DND-41 (cell line): Measurements from ENCODE around the gene SLC12A4.

Experiments used
- ATAC-seq: fragments of 200-7000 bp; cut with Tn5 transposase; 3 replicates; pipeline ENCODE4 v1.9.1; 2021; ENCODE audit warnings: low read depth; ENCODE audit not compliant: insufficient read depth
- DNase-seq: peaks from one replicate; pipeline ENCODE4 v3.0.0-alpha.2; 2020
- H2AFZ ChIP-seq: 2 replicates; pipeline ENCODE4 v1.6.0; 2012; ENCODE audit warnings: low read depth, low read length
- H3K27ac ChIP-seq: 2 replicates; pipeline ENCODE4 v1.5.1; 2012; ENCODE audit warnings: low read length, inconsistent platforms
- H3K27me3 ChIP-seq: fragments of 200-600 bp; sonication (generic); 2 replicates; pipeline ENCODE4 v1.6.0; 2012; ENCODE audit warnings: low read length, mild to moderate bottlenecking, inconsistent platforms; ENCODE audit not compliant: insufficient read depth, poor library complexity
- H3K36me3 ChIP-seq: 2 replicates; pipeline ENCODE4 v1.5.1; 2012; ENCODE audit warnings: low read length, inconsistent platforms; ENCODE audit not compliant: insufficient read depth
- H3K4me1 ChIP-seq: 2 replicates; pipeline ENCODE4 v1.5.1; 2012; ENCODE audit warnings: mild to moderate bottlenecking, low read length; ENCODE audit not compliant: insufficient read depth
- H3K4me2 ChIP-seq: 2 replicates; pipeline ENCODE4 v1.6.0; 2012; ENCODE audit warnings: mild to moderate bottlenecking, moderate library complexity, low read length, inconsistent platforms; ENCODE audit not compliant: insufficient read depth
- H3K4me3 ChIP-seq, 2 experiments: fragments of 200-600 bp in 1 of 2; shearing (Covaris generic) in 1 of 2; 2 replicates each; pipeline ENCODE4 v1.5.1; 2012 to 2016; ENCODE audit warnings: inconsistent platforms in 2 of 2, low read length in 2 of 2, mild to moderate bottlenecking in 2 of 2, low read depth in 1 of 2, moderate library complexity in 1 of 2
- H3K79me2 ChIP-seq: 2 replicates; pipeline ENCODE4 v1.6.0; 2012; ENCODE audit warnings: low read length, inconsistent platforms; ENCODE audit not compliant: insufficient read depth
- H3K9ac ChIP-seq: 2 replicates; pipeline ENCODE4 v1.6.0; 2012; ENCODE audit warnings: low read depth, mild to moderate bottlenecking, inconsistent platforms, low read length, moderate library complexity
- H3K9me3 ChIP-seq: 2 replicates; pipeline ENCODE4 v1.5.1; 2012; ENCODE audit warnings: low read length, moderate library complexity, mild to moderate bottlenecking, inconsistent platforms; ENCODE audit not compliant: insufficient read depth, severe bottlenecking
- H4K20me1 ChIP-seq: 2 replicates; pipeline ENCODE4 v1.6.0; 2012; ENCODE audit warnings: low read length; ENCODE audit not compliant: insufficient read depth
- CTCF ChIP-seq: IDR thresholded peaks from 2 replicates; pipeline ENCODE4 v1.5.1; 2012; ENCODE audit warnings: borderline replicate concordance, low read length, moderate library complexity, mild to moderate bottlenecking; ENCODE audit not compliant: poor library complexity, severe bottlenecking; ENCODE audit errors: extremely low read depth
- EZH2 ChIP-seq: IDR thresholded peaks from 3 replicates; pipeline ENCODE4 v1.6.1; 2012; ENCODE audit warnings: borderline replicate concordance, low read depth, mild to moderate bottlenecking, moderate library complexity, low read length, inconsistent platforms; ENCODE audit not compliant: severe bottlenecking

The SLC12A4 gene

DNA sequence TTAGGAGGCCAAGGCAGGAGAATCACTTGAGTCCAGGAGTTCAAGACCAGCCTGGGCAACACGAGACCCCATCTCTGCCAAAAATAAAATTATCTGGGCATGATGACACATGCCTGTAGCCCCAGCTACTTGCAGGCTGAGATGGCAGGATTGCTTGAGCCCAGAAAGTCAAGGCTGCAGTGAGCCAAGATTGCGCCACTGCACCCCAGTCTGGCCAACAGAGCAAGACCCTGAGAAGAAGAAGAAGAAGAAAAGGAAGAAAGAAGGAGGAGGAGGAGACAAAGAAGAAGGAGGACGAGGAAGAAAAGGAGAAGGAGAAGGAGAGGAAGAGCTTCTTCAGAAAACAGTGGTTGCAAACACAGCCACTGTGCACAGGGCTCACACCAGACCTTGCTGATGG is 20.2 kb upstream of the SLC12A4 start:
- Histone ChIP-seq H3K4me3 (no peak overlapping the region), H3K4me1 (peaks cover 25% of the 10 kb centered on the region), H2AFZ (no peak overlapping the region)

GRCh38 chr16:67987460-67988160 is 19.2 kb upstream of the SLC12A4 start:
- H3K27me3 ChIP-seq, result no peaks in the 10 kb centered on the region
- TF ChIP-seq CTCF (no peak), EZH2 (no peak)
- H3K27ac ChIP-seq, result no peak overlapping the region
- no peaks in the 10 kb centered on the region for H3K9me3 ChIP-seq
- no peak overlapping the region for H2AFZ ChIP-seq
- peaks cover 24% of the 10 kb centered on the region for H3K4me1 ChIP-seq
- ATAC-seq, result no peak
- no peak overlapping the region for H3K4me2 ChIP-seq
- no peaks in the 10 kb centered on the region for H3K79me2 ChIP-seq
- no peak overlapping the region for H3K4me3 ChIP-seq
- DNase-seq, result no peak
- H3K36me3 ChIP-seq, result no peaks in the 10 kb centered on the region
- H4K20me1 ChIP-seq, result no peaks in the 10 kb centered on the region; the same call in 1 of the 2 replicates
- no peak overlapping the region for H3K9ac ChIP-seq

More for the DNA sequence above, 20.2 kb upstream of the SLC12A4 start:
- ATAC-seq (no peak), DNase-seq (no peak)
- no peaks in the 10 kb centered on the region; the same call in 1 of the 2 replicates for H4K20me1 ChIP-seq
- H3K9ac ChIP-seq, result no peak overlapping the region
- no peaks in the 10 kb centered on the region for H3K27me3 ChIP-seq
- TF ChIP-seq CTCF (no peak), EZH2 (no peak)
- H3K79me2 ChIP-seq, result no peaks in the 10 kb centered on the region
- no peaks in the 10 kb centered on the region for H3K9me3 ChIP-seq
- no peak overlapping the region for H3K27ac ChIP-seq
- no peak overlapping the region for H3K4me2 ChIP-seq
- no peaks in the 10 kb centered on the region for H3K36me3 ChIP-seq

- ATAC-seq, result no peak
- no peak overlapping the region for H2AFZ ChIP-seq
- no peaks in the 10 kb centered on the region for H3K36me3 ChIP-seq
- H3K27ac ChIP-seq, result no peak overlapping the region
- H3K4me1 ChIP-seq, result peaks cover 23% of the 10 kb centered on the region
- no peak for DNase-seq
- H3K9me3 ChIP-seq, result no peaks in the 10 kb centered on the region
- TF ChIP-seq CTCF (no peak), EZH2 (no peak)
- no peaks in the 10 kb centered on the region; the same call in 1 of the 2 replicates for H4K20me1 ChIP-seq
- H3K4me3 ChIP-seq, result no peak overlapping the region
- no peaks in the 10 kb centered on the region for H3K27me3 ChIP-seq
- H3K4me2 ChIP-seq, result no peak overlapping the region
- no peaks in the 10 kb centered on the region for H3K79me2 ChIP-seq
- H3K9ac ChIP-seq, result no peak overlapping the region
Measured at GRCh38 chr16:67986949-67987348, 18.5 kb upstream of the SLC12A4 start.
